Measurements from ENCODE around the gene TPMT.

DNA sequence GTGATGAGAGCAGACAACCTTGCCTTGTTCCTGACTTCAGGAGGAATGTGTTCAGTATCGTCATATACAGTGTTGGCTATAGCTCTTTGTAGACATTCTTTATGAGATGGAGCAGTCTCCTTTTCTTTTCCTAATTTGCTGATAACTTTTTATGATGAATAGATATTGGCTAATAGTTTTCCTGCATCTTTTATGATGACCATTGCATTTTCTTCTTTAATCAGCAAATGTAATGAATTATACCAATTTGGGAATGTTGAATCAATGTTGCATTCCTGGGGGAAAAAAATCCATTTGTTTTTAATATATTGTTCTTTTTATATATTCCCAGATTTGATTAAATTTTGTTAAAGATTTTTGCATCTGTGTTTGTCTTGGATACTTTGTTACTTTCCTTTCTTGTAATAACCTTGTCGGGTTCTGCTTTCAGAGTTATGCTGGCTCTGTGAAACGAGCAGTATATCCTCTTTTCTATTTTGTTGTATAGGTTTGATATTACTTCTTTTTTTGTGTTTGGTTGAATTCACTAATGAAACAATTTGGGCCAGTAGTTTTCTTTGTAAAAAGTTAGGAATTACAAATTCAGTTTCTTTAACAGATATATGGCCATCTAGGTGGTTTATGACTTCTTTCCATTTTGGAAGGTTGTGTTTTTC, 24.2 kb upstream of the TPMT start:
- no peak for TF ChIP-seq POLR2AphosphoS5 (IDR thresholded peaks at IDR 0.05)
- TF ChIP-seq, protein P1, sequence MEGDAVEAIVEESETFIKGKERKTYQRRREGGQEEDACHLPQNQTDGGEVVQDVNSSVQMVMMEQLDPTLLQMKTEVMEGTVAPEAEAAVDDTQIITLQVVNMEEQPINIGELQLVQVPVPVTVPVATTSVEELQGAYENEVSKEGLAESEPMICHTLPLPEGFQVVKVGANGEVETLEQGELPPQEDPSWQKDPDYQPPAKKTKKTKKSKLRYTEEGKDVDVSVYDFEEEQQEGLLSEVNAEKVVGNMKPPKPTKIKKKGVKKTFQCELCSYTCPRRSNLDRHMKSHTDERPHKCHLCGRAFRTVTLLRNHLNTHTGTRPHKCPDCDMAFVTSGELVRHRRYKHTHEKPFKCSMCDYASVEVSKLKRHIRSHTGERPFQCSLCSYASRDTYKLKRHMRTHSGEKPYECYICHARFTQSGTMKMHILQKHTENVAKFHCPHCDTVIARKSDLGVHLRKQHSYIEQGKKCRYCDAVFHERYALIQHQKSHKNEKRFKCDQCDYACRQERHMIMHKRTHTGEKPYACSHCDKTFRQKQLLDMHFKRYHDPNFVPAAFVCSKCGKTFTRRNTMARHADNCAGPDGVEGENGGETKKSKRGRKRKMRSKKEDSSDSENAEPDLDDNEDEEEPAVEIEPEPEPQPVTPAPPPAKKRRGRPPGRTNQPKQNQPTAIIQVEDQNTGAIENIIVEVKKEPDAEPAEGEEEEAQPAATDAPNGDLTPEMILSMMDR (IDR thresholded peaks at IDR 0.05 in 8 of 11, conservative IDR thresholded peaks at IDR 0.05 in 3 of 11) = no peak
